ENCODE data around the gene ERF.
A peak's percentile ranks its signal among the peaks of the same experiment; 100 is the strongest.

ERF gene

DNA sequence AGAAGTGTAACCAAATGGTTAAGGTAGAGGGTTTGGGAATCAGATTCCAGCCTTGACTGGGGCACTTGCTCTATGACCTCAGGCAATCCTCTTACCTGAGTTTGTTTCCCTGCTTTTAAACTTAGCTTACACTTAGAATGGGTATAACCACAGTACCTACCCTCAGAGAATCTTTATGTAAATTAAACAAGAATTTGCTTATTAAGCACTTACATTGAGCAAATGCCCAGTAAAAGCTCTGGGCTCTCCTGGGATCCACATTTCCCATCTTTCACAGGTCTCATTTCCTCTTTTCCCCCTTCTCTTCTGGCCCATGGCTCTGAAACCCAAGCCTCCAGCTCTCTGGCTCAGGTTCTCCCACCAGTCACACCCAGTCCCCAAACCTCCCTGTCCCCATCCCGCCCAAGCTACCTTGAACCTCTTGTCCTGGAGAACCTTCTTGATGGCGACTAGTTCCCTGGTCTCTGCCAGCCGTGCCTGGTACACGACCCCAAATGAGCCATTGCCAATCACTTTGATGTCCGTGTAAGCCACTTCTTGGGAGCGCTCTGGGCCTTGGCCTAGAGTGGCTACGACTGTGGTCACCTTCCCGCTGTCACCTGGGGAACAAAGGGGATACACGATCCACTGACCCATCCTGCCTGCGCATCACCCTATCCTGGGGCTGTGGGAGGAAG lies 15.2 kb downstream of the ERF start:
- no peaks in the 10 kb centered on the region for H3K9me3 Mint-ChIP-seq
- no peak for ATAC-seq (replicated peaks)
- H3K4me1 Mint-ChIP-seq: peaks cover 26 to 48% of the 10 kb centered on the region in 2 donors
- DNase-seq: no peak
- peaks cover 24 to 42% of the 10 kb centered on the region in 2 donors for H3K36me3 Mint-ChIP-seq
- peak overlapping the region; percentile 76 for H3K27ac Mint-ChIP-seq
- H3K27me3 Mint-ChIP-seq: no peaks in the 10 kb centered on the region
- no peak overlapping the region for H3K4me3 Mint-ChIP-seq

GRCh38 chr19:42235181-42235580 lies 19.7 kb downstream of the ERF start:
- Mint-ChIP-seq H3K36me3 (peaks cover 39 to 51% of the 10 kb centered on the region in 2 donors), H3K9me3 (no peaks in the 10 kb centered on the region), H3K4me1 (peaks cover 24 to 67% of the 10 kb centered on the region in 2 donors), H3K27ac (no peak overlapping the region), H3K4me3 (no peak overlapping the region), H3K27me3 (no peaks in the 10 kb centered on the region)
- ATAC-seq (replicated peaks) (no peak), DNase-seq (no peak)

DNA sequence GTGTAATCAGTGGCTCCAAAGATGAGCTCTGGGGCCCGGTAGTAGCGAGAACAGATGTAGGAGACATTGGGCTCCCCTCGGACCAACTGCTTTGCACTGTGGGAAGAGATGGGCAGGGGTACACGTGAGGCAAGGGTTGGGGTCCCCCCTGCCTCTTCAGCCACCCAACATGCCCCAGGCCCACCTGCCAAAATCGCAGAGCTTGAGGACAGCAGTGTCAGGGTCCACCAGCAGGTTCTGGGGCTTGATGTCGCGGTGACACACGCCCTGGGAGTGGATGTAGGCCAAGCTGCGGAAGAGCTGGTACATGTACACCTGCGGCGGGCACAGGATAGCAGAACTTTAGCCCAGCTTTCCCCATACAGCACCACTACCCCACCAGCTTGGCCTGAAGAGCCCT lies 20.6 kb downstream of the ERF start:
- ATAC-seq (replicated peaks) (no peak), DNase-seq (no peak)
- peaks cover 41 to 51% of the 10 kb centered on the region in 2 donors for H3K36me3 Mint-ChIP-seq
- no peaks in the 10 kb centered on the region for H3K27me3 Mint-ChIP-seq
- H3K9me3 Mint-ChIP-seq: no peaks in the 10 kb centered on the region
- no peak overlapping the region for H3K4me3 Mint-ChIP-seq
- H3K4me1 Mint-ChIP-seq: peaks cover 21 to 67% of the 10 kb centered on the region in 2 donors
- H3K27ac Mint-ChIP-seq: no peak overlapping the region

GRCh38 chr19:42233678-42234292 lies 21.1 kb downstream of the ERF start:
- H3K9me3 Mint-ChIP-seq: no peaks in the 10 kb centered on the region
- H3K27me3 Mint-ChIP-seq: no peaks in the 10 kb centered on the region
- no peak overlapping the region for H3K4me3 Mint-ChIP-seq
- H3K27ac Mint-ChIP-seq: peak overlapping the region; percentile 75
- ATAC-seq (replicated peaks): no peak
- peaks cover 18 to 64% of the 10 kb centered on the region in 2 donors for H3K4me1 Mint-ChIP-seq
- H3K36me3 Mint-ChIP-seq: peaks cover 38 to 50% of the 10 kb centered on the region in 2 donors
- DNase-seq: no peak

DNA sequence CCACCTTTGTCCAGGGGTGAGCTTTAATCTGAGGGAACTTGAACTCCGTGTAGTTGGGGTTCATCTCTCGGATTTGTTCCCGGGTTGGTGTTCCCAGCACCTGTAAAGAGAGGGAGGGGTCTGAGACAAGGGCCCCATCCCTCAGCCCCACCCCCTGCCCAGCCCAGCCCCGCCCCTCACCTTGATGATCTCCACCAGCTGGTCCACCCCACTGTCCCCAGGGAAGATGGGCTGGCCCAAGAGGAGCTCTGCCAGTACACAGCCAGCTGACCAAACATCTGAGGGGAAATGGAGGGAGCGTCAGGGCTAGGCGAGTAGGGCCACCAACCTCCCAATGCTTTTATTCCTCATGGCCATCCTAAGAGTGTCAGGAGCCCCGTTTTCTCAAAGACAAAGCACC lies 21.8 kb downstream of the ERF start:
- H3K27ac Mint-ChIP-seq: no peak overlapping the region
- DNase-seq: no peak
- H3K4me1 Mint-ChIP-seq: peaks cover 20 to 71% of the 10 kb centered on the region in 2 donors
- H3K27me3 Mint-ChIP-seq: no peaks in the 10 kb centered on the region
- ATAC-seq (replicated peaks): no peak
- H3K4me3 Mint-ChIP-seq: peak overlapping the region in 1 of 2 donors; percentile 12
- peaks cover 38 to 53% of the 10 kb centered on the region in 2 donors for H3K36me3 Mint-ChIP-seq
- no peaks in the 10 kb centered on the region for H3K9me3 Mint-ChIP-seq

DNA sequence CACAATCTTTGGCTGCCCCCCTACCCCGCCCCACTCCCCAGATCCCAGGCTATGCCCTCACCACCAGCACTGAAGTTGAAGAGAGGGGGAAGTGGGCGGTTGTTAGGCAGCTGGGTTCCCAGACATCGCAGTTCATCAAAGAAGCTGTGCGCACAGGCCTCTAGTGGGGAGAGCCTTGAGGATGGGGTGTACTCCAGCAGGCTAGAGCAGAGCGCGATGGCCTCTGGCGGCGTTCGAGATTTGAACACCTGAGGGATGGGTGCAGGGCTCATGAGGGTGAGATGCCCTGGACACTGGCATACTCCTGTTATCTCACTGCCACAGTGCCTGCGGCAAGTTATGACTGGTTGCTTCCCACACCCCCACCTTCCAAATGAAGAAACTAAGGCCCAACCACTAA lies 22.5 kb downstream of the ERF start:
- no peak for ATAC-seq (replicated peaks)
- Mint-ChIP-seq H3K27ac (peak overlapping the region; percentile 42), H3K36me3 (peaks cover 38 to 57% of the 10 kb centered on the region in 2 donors), H3K9me3 (no peaks in the 10 kb centered on the region), H3K4me1 (peaks cover 20 to 75% of the 10 kb centered on the region in 2 donors), H3K4me3 (no peak overlapping the region), H3K27me3 (no peaks in the 10 kb centered on the region)
- DNase-seq: no peak

DNA sequence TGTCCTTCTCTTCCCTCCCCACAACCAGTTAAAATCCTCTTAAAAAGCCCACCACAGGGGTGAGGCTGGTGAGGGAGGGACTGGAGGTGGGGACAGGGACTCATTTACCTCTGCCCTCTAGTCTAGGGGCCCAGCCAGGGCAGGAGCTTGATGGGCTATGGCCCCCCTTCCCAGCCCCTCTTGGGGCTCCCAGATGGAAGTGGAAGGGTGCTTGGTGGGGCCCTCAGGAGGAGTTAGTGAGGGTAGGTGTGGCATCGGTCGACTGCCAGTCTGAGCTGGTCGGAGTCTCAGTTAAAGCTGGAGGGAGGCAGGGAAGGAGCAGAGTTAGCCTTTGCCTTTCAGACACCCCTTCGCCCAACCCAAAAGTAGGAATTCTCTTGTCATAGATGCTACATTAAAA lies 24.4 kb downstream of the ERF start:
- H3K4me3 Mint-ChIP-seq: no peak overlapping the region
- peak overlapping the region; percentile 14 for H3K27ac Mint-ChIP-seq
- DNase-seq: no peak
- no peak for ATAC-seq (replicated peaks)
- peaks cover 21 to 68% of the 10 kb centered on the region in 2 donors for H3K4me1 Mint-ChIP-seq
- H3K9me3 Mint-ChIP-seq: no peaks in the 10 kb centered on the region
- peaks cover 41 to 60% of the 10 kb centered on the region in 2 donors for H3K36me3 Mint-ChIP-seq
- no peaks in the 10 kb centered on the region for H3K27me3 Mint-ChIP-seq

DNA sequence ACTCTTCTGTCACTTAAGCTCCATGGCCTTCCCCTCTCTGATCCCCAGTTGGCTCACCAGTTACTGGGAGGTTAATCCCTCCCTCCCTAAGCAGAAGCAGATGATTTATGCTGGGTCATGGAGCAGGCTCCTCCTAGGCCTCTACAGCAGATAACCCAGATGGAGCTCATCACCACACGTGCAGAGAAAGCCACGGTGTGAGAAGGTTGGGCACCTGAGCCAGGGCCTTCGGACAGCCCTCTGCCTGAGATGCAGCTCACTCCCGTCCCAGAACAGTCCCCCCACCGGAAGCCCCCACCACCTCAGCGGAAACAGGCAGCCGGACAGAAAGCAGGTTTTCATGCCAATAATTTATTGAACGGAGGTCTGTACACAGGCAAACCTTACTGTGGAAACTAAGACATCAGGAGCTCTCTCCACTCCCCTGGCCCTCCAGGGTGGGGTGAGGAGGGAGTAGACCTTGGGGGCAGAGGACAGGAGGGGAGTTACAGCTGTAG lies 25.0 kb downstream of the ERF start:
- Mint-ChIP-seq H3K27me3 (no peaks in the 10 kb centered on the region), H3K4me3 (no peak overlapping the region), H3K36me3 (peaks cover 37 to 57% of the 10 kb centered on the region in 2 donors), H3K4me1 (peaks cover 17 to 65% of the 10 kb centered on the region in 2 donors), H3K27ac (peak overlapping the region; percentile 69), H3K9me3 (no peaks in the 10 kb centered on the region)
- ATAC-seq (replicated peaks) (no peak), DNase-seq (no peak)

DNA sequence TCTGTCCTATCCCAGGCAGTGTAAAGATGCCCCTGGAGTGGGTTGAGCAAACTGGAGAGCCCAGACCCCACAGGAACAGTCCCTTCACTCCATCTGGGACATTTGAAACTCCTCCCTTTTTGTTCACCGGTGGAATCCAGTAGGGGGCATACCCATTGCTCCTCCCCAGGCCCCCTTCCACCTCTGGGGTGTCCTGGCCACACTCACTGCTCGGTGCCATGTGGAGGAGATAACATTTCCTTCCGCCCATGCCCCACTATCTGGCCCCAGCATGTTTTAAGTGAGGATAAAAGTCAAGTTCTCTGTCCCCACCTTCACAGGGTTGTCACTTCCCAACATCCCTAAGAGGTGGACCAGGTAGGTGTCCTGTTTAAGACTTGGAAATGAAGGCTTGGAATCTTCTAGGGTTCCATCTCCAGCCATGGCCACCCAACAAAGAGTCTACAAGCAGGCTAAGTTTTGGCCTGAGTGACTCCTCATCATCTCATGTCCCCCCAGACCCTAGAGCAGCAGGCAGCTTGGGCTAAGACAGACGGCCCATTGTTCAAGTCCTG lies 25.6 kb downstream of the ERF start:
- peaks cover 41 to 55% of the 10 kb centered on the region in 2 donors for H3K36me3 Mint-ChIP-seq
- peaks cover 17 to 66% of the 10 kb centered on the region in 2 donors for H3K4me1 Mint-ChIP-seq
- DNase-seq (no peak), ATAC-seq (replicated peaks) (no peak)
- H3K4me3 Mint-ChIP-seq: peak overlapping the region in 1 of 2 donors; percentile 19
- peak overlapping the region; percentile 22 for H3K27ac Mint-ChIP-seq
- no peaks in the 10 kb centered on the region for H3K27me3 Mint-ChIP-seq
- H3K9me3 Mint-ChIP-seq: no peaks in the 10 kb centered on the region

DNA sequence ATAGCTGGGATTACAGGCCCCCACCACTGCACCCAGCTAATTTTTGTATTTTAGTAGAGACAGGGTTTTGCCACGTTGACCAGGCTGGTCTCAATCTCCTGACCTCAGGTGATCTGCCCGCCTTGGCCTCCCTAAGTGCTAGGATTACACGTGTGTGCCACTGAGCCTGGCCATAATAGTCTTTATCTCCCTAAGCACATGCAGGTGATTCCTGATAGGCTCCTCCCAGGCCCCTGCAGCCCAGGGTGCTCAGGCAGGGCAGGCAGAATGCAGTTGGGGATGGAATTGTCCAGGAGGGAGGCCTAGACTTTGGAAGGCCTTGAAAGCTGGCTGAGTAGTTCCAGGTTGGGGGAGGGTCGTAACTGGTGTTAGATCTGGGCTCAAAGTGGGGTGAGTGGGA lies 26.3 kb downstream of the ERF start:
- Mint-ChIP-seq H3K27me3 (no peaks in the 10 kb centered on the region), H3K4me1 (peaks cover 16 to 59% of the 10 kb centered on the region in 2 donors), H3K36me3 (peaks cover 40 to 53% of the 10 kb centered on the region in 2 donors), H3K27ac (peak overlapping the region; percentile 76), H3K9me3 (no peaks in the 10 kb centered on the region), H3K4me3 (no peak overlapping the region)
- DNase-seq (no peak), ATAC-seq (replicated peaks) (no peak)

DNA sequence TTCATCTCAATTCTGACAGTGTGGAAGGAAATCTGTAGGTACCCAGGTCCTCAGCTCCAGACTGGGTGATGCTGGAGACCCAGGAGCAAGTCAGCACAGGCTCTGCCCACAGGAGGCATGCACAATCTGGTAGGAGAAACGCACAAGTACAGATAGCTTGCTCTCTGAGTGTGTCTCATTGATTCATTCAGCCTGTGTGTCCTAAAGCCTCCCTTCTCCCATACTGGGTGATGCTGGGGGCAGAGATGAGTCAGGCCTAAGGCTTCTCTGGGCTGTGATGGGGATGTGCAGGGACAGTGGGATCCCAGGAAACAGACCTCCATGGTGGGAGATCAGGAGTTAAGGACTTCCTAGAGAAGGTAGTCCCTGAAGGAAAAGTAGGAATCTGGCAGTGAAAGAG lies 28.0 kb downstream of the ERF start:
- peaks cover 41 to 55% of the 10 kb centered on the region in 2 donors for H3K36me3 Mint-ChIP-seq
- no peaks in the 10 kb centered on the region for H3K27me3 Mint-ChIP-seq
- no peak overlapping the region for H3K27ac Mint-ChIP-seq
- H3K9me3 Mint-ChIP-seq: no peaks in the 10 kb centered on the region
- DNase-seq (no peak), ATAC-seq (replicated peaks) (no peak)
- H3K4me3 Mint-ChIP-seq: no peak overlapping the region
- H3K4me1 Mint-ChIP-seq: peaks cover 21 to 61% of the 10 kb centered on the region in 2 donors

DNA sequence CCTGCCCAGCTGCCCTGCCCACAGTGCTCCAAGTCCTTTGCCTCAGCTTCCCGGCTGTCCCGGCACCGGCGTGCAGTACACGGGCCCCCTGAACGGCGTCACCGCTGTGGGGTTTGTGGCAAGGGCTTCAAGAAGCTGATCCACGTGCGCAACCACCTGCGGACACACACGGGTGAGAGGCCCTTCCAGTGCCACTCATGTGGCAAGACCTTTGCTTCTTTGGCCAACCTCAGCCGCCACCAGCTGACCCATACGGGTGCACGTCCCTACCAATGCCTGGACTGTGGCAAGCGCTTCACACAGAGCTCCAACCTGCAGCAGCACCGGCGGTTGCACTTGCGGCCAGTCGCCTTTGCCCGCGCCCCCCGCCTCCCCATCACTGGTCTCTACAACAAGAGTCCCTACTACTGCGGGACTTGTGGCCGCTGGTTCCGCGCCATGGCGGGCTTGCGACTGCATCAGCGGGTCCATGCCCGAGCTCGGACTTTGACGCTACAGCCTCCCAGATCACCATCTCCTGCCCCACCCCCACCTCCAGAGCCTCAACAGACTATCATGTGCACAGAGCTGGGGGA lies 29.1 kb downstream of the ERF start:
- Mint-ChIP-seq H3K36me3 (peaks cover 35 to 54% of the 10 kb centered on the region in 2 donors), H3K4me1 (peaks cover 24 to 54% of the 10 kb centered on the region in 2 donors), H3K4me3 (no peak overlapping the region), H3K9me3 (no peaks in the 10 kb centered on the region), H3K27ac (no peak overlapping the region), H3K27me3 (no peaks in the 10 kb centered on the region)
- ATAC-seq (replicated peaks) (no peak), DNase-seq (no peak)

DNA sequence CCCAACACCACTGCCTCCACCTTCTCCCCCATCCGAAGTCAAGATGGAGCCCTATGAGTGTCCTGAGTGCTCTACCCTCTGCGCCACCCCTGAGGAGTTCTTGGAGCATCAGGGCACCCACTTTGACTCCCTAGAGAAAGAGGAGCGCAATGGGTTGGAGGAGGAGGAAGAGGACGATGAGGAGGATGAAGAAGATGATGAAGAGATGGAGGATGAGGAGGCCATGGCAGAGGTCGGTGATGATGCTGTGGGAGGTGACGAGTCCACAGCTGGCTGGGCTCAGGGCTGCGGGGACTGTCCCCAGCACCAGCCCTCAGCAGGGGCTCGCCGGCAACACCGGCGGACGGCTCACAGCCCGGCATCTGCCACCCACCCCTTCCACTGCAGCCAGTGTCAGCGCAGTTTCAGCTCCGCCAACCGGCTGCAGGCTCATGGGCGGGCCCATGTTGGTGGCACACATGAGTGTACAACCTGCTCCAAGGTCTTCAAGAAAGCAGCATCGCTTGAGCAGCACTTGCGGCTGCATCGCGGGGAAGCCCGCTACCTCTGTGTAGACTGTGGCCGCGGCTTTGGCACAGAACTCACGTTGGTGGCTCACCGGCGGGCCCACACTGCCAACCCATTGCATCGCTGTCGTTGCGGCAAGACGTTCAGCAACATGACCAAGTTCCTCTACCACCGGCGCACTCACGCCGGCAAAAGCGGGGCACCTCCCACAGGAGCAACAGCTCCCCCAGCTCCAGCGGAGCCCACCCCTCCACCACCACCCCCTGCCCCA lies 29.8 kb downstream of the ERF start:
- Mint-ChIP-seq H3K4me1 (peaks cover 26 to 54% of the 10 kb centered on the region in 2 donors), H3K36me3 (peaks cover 33 to 55% of the 10 kb centered on the region in 2 donors), H3K27ac (peak overlapping the region; percentile 60), H3K27me3 (no peaks in the 10 kb centered on the region), H3K4me3 (no peak overlapping the region), H3K9me3 (no peaks in the 10 kb centered on the region)
- DNase-seq (no peak), ATAC-seq (replicated peaks) (no peak)

- ATAC-seq (replicated peaks): no peak
- Mint-ChIP-seq H3K36me3 (peaks cover 19 to 32% of the 10 kb centered on the region in 2 donors), H3K4me1 (peaks cover 34 to 58% of the 10 kb centered on the region in 2 donors)
Measured at GRCh38 chr19:42220751-42221097, 34.2 kb downstream of the ERF start.

More at GRCh38 chr19:42220751-42221097, 34.2 kb downstream of the ERF start:
- H3K27ac Mint-ChIP-seq: no peak overlapping the region
- no peak for DNase-seq
- H3K9me3 Mint-ChIP-seq: no peaks in the 10 kb centered on the region
- peak overlapping the region; percentile 91 to 96 for H3K4me3 Mint-ChIP-seq
- no peaks in the 10 kb centered on the region for H3K27me3 Mint-ChIP-seq
